Fibroblast of skin of left quadriceps (primary cell): Measurements from ENCODE around the gene REC114.

Source experiments
- DNase-seq, 2 experiments: peaks; one replicate each; pipeline ENCODE4 v3.0.0-alpha.2; 2013; ENCODE audit warnings: low read depth in 2 of 2

The REC114 gene

DNA sequence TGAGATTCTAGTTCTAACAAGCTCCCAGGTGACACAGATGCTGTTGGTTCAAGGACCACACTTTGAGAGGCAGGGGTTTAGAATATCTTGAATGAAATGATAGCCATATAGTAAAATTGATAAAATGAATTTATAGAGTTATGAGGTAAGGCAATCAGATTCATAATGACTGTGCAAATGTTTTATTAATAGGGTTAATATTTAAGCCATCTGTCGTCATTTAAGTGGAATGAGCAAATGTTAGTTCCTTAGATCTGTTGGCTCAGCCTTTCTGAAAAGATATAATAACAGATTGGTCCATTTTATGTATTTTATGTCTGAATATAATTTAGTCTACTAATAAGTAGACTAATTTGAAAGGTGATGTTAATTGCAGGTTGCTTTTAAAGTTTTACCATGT lies 12.9 kb downstream of the REC114 start:
- DNase-seq = no peak

DNA sequence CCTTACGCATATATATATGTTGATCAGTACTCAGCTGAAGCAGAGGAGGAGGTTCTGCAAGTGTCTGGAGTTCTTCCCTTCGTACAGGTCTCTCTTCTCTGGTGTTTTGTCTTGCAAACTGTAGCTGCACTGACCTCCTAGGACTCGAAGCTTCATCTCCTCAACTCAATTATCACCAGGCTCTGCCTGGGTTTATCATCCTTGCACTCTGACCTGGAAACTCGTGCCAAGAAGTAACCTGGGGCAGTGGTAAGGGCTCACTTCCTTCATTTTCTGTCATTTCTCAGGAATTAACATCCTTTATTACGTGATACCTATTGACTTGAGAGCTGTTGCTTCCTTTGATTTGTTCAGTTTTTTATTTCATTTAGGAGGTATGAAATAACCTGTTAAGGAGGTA lies 14.4 kb downstream of the REC114 start:
- no peak for DNase-seq

DNA sequence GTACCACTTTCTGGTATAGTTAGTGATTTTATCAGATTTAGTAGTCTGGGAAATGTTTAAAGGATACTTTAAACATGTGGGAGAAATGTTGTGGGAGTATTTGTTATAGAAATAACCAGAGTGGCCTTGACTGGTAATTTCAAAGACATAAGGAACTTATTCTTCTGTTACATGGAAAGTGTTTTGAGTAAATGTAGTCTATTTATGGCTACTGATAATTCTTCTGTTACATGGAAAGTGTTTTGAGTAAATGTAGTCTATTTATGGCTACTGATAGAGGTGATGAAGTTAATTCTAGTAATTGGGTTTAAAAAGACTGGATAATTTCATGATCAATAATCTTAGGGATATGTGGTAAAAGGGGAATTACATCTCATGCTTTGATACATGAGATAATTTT lies 17.7 kb downstream of the REC114 start:
- DNase-seq = no peak

DNA sequence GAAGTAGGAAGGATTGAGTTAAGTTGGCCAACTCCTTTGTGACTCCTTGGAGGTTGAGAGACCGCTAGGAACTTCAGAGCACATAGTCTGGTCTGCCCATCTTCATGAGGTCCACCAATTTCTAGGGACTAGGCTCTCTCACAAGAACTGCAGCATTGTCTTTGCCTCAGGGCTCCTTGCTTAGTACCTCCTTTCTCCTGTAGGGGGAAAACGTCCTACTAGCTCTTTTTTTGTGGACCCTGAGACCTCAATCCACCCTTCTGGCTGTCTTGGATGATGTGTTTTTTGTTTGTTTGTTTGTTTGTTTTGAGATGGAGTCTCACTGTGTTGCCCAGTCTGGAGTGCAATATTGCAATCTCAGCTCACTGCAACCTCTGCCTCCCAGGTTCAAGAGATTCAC lies 21.6 kb downstream of the REC114 start:
- DNase-seq = no peak

DNA sequence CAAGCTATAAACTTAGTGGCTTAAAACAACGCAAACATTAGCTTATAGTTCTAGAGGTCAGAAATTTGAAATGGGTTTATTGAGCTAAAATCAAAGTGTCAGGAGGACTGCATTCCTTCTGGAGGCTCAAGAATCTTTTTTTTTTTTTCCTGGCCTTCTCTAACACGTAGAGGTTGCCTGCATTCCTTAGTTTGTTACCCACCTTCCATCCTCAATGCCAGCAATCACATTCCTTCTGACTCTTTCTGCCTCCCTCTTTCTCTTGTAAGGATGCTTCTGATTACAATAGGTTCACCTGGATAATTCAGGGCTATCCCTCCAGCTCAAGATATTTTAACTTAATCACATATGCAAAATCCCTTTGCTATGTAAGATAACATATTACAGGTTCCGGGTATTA lies 24.8 kb downstream of the REC114 start:
- no peak for DNase-seq

DNA sequence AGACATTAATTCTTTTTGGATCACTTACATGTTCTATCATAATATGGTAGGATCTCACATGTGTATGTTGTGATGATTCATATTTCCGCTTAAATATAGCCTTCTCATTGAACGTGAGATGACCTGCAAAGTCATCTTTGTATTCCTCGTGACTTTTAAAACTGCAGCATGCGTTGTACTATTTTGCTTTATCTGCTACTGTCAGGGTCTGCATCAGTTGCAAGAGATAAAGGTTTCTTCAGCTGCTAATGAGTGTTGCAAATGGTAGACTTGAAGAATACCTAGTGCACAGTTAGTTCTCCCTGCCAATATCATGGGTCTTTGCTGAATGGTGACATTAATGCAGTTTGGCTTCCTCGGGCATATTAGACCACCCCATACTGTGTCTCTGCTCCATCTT lies 31.8 kb downstream of the REC114 start:
- no peak for DNase-seq

DNA sequence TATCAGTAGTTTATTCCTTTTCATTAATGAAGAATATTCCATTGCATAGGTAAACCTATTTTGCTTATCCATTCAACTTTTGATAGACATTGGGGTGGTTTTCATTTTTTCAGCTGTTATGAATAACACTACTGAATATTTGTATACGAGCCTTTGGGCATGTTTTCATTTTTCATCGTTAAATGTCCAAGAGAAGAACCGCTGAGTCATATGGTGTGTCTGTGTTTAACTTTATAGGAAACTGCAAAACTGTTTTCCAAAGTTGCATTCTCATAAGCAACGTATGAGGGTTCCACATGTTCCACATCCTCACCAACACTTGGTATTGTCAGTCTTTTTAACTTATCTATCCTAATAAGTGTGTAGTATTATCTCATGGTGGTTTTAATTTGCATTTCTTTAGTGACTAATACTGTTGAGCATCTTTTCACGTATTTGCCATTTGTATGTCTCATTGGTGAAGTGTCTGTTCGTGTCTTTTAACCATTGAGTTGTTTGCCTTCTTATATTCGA lies 33.8 kb downstream of the REC114 start:
- DNase-seq = no peak

DNA sequence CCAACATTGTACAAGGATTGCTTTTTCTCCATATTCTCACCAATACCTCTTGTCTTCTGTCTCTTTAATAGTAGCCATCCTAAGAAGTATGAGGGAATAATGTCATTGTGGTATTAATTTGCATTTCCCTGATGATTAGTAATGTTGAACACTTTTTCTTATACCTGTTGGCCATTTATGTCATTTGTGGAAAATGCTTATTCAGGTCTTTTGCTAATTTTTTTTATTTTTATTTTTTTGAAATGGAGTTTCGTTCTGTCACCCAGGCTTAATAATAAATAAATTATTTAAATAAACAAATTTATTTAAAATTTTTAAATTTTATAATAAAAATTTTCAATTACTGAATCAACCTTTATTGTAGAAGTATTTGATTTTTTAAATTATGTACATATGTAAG lies 37.1 kb downstream of the REC114 start:
- no peak for DNase-seq

DNA sequence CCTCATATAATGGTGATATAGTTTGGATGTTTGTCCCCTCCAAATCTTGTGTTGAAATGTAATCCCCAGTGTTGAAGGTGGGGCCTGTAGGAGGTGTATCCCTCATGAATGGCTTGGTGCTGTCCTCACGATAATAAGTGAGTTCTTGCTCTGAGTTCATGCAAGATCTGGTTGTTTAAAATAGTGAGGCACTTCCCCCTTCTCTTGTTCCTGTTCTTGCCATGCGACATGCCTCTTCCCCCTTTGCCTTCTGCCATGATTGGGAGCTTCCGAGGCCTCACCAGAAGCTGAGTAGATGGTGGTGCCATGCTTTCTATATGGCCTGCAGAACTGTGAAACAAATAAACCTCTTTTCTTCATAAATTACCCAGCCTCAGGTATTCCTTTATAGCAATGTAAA lies 39.2 kb downstream of the REC114 start:
- DNase-seq = no peak

DNA sequence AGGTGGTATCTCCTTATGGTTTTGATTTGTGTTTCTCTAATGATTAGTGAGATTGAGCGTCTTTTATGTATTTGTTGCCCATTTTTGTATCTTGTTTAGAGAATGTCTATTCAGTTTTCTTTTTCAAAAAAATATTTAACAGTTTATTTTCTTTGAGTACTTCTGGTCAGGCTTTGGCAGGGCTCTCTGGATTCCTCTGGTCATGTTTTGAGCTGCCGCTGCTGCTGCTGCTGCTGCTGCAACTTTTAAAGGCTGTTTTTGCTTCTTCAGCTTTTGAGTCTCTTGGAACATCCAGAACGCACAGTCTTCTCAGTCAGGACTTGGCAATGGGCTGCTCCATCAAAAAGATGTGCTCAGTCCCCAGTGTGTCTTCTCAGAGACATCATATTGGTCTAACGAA lies 40.1 kb downstream of the REC114 start:
- no peak for DNase-seq

DNA sequence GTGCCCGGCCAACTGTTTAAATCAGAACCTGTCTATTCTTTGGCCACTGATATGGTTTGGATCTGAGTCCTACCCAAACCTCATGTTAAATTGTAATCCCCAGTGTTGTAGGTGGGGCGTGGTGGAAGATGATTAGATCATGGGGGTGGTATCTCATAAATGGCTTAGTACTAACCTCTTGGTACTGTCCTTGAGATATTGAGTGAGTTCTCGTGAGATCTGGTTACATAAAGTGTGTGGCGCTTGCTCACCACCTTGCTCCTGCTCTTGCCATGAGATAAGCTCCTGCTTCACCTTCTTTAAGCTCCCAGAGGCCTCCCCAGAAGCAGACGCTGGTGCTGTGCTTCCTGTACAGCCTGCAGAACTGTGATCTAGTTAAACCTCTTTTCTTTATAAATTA lies 42.4 kb downstream of the REC114 start:
- no peak for DNase-seq

DNA sequence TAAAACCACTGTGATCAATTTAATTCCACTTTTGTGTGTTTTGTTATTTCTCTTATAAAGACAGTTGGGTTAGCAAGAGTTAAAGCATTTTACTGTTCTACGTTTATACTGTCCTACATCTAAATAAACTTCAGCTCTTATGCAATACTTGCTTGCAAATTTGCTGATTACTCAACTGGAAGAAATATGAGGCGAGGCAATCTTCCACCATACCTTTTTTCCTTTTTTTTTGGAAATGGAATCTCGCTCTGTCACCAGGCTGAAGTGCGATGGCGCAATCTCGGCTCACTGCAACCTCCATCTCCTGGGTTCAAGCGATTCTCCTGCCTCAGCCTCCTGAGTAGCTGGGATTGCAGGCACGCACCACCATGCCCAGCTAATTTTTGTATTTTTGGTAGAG lies 42.9 kb downstream of the REC114 start:
- peak in 1 of 2 experiments; percentile 2 for DNase-seq

DNA sequence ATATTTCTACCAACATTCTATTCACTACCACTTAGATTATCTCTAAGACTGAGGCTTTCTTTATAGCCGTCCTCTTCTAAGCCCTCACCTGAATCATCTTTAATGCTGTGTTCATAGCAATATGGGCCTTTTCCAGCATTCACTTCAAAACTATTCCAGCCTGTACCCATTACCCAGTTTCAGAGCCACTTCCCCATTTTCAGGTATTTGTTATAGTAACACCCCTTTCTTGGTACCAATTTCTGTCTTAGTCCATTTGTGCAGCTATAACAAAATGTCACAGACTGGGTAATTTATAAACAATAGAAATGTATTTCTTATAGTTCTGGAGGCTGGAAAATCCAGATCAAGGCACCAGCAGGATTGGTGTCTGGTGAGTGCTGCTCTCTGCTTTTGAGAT lies 45.7 kb downstream of the REC114 start:
- DNase-seq = no peak

DNA sequence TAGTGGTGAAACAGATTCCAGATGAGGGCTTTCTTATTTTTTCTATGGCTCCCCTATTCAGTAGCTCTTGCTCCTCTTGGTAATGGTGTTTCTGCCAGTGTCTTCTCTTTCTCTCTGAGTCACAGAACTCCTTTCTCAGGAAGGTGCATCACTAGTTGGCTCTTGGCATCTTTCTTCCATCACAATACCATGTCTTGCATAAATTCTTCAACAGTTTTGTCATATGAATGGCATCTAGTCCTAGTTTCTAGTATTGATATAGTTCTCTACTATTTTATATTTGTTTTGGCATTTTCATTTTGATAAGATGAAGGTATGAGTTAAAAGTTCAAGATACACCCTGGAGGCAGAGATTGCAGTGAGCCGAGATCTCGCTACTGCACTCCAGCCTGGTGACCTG lies 51.0 kb downstream of the REC114 start:
- DNase-seq = no peak

DNA sequence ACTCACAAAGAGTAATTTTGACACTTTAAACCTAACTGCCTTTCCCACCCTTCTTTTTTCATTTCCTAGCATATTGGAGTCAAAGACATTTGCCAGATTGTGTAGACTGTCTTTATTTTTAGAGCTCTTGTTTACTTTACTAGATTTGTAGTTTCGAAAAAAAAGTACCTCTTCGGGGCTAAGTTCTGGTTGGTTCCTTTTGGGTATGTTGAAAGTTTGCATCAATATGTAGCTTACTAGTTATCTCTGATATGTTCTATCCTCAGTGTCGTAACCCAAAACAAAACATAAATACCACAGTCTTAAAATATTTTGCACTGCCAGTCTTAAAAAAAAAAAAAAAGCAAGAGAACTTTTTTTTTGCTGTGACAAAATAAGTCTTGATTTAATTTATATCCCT lies 52.2 kb downstream of the REC114 start:
- DNase-seq = no peak

DNA sequence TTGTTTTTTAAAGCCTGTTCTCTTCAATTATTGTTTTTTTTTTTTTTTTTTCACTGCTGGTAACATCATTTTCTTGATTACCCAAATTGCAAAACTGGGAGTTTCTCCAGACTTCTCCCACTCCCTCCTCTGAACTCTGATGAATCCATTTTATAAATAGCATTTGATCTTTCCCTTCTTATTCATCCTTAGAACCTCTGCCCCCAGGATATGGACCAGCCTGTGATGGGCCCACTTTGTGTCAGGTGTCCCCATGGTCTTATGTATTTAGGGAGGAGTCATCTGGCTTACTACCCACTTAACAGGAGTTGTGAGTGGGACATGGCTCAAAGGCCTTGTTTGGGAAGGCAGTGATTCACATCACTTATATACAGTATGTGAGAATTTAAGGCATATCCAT lies 57.7 kb downstream of the REC114 start:
- DNase-seq = no peak

DNA sequence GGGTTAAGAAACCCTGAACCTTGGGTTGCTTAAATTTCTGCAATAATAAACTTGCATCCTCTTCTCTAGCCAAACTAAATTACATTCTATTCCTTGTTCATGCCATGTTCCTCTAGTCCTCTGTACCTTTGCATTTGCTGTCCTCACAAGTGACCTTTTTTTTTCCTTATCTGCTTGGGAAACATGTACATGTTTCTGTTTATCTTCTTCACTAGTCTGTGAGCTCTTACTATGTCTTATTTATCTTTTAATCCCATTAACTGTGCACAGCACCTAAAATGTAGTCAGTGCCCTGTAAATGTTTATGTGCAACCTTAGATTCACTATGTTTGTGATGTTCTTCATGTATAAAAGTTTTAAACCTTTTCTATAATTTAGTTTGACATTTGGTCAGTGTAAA lies 61.9 kb downstream of the REC114 start:
- DNase-seq = no peak

DNA sequence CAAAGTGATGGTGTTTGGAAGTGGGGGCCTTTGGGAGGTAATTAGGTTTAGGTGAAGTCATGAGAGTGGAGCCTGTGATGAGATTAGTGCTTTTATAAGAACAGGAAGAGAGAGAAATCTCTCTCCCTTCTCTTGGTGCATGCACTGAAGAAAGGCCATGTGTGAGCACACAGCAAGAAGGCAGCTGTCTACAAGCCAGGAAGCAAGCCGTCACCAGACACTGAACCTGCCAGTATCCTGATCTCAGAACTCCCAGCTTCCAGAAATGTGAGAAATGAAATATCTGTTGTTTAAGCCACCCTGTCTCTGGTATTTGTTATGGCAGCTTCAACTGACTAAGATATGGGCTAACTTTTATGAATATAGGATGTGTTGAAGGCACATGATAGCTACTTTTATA lies 72.6 kb downstream of the REC114 start:
- DNase-seq = no peak

DNA sequence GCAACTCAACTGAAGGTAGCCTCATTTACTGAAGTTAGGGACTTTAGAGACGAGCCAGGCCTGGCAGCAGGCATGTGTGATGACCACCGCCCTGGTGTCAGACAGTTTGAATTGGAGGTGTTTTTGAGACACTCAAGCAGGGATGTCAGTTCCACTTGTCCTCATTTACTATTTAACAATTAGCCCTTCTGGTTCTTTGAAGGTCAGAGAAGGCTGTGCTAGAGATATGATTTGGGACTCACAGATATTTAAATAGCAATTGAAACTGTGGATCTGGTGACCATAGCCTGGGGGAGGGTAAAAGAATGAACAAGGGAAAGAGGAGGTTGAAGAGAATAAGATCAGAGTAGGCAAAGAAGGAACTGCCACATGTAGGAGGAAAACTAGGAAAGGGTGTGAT lies 74.6 kb downstream of the REC114 start:
- no peak for DNase-seq

DNA sequence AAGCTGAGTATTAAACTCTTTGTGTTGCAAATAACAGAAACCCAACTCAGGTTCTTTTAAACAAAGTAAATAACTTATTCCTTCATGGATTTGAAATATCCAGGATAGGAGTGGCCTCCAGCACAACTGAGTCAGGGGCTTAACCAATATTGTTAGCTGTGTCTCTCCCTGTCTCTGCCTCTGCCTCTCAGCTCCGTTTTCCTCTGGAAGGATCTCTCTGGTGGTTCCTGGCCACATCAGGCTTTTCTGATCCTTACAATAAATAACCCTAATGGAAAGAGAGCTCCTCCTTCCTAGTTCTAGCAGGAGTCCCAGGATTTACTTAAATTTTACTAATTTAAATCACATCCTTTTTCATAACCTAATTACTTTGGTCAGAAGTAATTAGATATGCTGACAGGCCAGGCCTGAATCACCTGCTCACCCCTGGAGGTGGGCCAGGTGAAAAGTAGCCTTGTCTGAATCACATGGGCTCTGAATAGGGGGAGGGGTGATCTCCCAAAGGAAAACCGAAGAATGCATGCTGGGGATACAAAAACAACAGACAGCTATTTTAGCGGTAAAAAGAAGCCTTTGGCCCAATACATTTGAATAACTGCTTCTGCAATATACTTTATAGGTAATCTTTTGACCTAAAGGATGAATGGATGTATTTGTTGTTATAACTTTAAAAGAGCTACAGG lies 75.4 kb downstream of the REC114 start:
- DNase-seq = no peak

DNA sequence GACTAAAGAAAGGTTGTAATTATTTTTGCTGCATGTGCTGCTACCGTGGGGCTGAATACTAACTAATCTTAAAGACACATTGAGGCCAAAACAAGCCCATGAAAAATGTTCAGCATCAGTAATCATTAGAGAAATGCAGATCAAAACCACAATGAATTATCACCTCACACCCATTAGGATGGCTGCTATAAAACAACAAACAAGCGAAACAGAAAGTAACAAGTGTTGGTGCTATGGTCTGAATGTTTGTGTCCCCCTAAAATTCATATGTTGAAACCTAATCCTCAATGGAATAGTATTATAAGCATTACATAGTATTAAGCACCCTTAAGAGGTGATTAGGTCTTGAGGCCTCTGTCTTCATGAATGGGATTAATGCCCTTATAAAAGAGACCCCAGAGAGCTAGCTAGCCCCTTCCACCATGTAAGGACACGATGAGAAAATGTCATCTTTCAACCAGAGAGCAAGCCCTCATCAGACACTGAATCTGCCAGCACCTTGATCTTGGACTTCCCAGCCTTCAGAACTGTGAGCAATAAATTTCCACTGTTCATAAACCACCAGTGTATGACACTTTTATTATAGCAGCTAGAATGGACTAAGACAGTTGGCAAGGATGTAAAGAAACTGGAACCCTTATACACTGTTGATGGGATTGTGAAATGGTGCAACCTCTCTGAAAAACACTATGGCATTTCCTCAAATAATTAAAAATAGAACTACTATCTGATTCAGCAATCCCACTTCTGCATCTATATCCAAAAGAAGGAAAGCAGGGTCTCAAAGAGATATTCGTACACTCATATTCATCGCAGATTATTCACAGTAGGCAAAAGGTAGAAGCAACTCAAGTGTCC lies 76.1 kb downstream of the REC114 start:
- no peak for DNase-seq

DNA sequence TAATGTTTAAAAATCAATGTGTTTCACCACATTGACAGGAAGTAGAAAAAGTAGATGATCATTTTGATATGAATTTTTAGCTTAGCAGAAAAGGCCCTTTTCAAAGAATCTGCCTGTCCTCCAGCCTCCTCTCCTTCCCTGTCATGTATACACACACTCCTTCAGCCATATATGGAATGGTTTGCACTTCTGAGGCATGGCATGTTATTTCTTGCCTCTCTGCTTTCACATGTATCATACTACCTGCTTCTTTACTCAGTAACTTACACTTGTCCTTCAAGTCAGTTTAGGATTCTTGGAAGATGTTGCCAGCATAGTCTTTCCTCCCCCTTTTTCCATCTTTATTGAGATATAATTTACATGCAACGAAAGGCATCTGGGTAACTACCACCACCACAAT lies 79.0 kb downstream of the REC114 start:
- DNase-seq = no peak

DNA sequence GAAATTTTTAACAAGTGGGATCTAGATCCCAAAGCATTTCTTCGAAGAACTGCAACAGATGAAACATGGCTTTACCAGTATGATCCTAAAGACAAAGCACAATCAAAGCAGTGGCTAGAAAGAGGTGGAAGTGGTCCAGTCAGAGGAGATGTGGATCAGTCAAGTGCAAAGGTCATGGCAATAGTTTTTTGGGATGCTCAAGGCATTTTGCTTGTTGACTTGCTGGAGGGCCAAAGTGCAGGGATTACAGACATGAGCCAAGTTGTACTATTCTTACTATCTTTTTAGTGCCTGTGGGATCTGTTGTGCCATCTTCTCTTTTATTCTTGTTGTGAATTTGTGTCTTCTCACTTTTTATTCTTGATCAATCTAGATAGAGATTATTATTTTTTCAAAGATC lies 82.0 kb downstream of the REC114 start:
- DNase-seq = no peak
